ENCODE data around the gene PLA2G2F.

DNA sequence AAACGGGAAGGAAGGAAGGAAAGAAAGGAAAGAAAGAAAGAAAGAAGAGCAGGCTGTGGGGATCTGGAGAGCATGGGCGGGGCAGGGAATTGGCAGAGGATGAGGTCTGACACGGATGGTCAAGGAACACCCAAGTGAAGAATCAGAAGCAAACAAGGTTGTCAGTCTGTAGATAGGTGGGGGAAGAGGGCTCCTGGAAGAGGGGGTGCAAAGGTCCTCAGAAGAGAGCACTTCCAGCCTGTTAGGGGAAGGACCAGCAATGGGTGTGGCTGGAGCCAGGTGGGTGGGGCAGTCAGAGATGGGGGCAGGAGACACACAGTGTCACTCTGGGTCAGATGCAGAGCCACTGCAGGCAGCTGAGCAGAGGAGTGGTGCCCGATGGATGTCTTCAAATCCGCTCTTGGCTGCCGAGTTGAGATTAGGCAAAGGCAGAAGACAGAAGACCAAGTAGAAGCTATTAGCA lies 58.2 kb downstream of the PLA2G2F start:
- TF ChIP-seq KDM1A (IDR thresholded peaks at IDR 0.05; ENCODE audit: borderline replicate concordance) (no peak), SREBF1 (IDR thresholded peaks at IDR 0.05; ENCODE audit: low read length) (no peak), CREB1 (IDR thresholded peaks at IDR 0.05; ENCODE audit: low read depth) (no peak), ZNF384 (IDR thresholded peaks at IDR 0.05; ENCODE audit: borderline replicate concordance, low read depth, low read length) (no peak), JUNB (IDR thresholded peaks at IDR 0.05) (no peak), POLR2AphosphoS5 (IDR thresholded peaks at IDR 0.05; ENCODE audit: low read length) (no peak), IRF4 (IDR thresholded peaks at IDR 0.05; ENCODE audit: low read depth, low read length) (no peak)
- TF ChIP-seq, protein P1, sequence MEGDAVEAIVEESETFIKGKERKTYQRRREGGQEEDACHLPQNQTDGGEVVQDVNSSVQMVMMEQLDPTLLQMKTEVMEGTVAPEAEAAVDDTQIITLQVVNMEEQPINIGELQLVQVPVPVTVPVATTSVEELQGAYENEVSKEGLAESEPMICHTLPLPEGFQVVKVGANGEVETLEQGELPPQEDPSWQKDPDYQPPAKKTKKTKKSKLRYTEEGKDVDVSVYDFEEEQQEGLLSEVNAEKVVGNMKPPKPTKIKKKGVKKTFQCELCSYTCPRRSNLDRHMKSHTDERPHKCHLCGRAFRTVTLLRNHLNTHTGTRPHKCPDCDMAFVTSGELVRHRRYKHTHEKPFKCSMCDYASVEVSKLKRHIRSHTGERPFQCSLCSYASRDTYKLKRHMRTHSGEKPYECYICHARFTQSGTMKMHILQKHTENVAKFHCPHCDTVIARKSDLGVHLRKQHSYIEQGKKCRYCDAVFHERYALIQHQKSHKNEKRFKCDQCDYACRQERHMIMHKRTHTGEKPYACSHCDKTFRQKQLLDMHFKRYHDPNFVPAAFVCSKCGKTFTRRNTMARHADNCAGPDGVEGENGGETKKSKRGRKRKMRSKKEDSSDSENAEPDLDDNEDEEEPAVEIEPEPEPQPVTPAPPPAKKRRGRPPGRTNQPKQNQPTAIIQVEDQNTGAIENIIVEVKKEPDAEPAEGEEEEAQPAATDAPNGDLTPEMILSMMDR (IDR thresholded peaks at IDR 0.05 in 2 of 3, conservative IDR thresholded peaks at IDR 0.05 in 1 of 3; ENCODE audit: control insufficient read depth in 2 of 3, extremely low read depth in 1 of 3, insufficient read depth in 1 of 3, low read depth in 3 of 3, low read length in 3 of 3) = no peak
- TF ChIP-seq, protein P2, sequence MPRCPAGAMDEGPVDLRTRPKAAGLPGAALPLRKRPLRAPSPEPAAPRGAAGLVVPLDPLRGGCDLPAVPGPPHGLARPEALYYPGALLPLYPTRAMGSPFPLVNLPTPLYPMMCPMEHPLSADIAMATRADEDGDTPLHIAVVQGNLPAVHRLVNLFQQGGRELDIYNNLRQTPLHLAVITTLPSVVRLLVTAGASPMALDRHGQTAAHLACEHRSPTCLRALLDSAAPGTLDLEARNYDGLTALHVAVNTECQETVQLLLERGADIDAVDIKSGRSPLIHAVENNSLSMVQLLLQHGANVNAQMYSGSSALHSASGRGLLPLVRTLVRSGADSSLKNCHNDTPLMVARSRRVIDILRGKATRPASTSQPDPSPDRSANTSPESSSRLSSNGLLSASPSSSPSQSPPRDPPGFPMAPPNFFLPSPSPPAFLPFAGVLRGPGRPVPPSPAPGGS (IDR thresholded peaks at IDR 0.05; ENCODE audit: borderline replicate concordance, insufficient read depth, low read depth, low read length, poor library complexity, severe bottlenecking) = no peak
- TF ChIP-seq, protein P3, sequence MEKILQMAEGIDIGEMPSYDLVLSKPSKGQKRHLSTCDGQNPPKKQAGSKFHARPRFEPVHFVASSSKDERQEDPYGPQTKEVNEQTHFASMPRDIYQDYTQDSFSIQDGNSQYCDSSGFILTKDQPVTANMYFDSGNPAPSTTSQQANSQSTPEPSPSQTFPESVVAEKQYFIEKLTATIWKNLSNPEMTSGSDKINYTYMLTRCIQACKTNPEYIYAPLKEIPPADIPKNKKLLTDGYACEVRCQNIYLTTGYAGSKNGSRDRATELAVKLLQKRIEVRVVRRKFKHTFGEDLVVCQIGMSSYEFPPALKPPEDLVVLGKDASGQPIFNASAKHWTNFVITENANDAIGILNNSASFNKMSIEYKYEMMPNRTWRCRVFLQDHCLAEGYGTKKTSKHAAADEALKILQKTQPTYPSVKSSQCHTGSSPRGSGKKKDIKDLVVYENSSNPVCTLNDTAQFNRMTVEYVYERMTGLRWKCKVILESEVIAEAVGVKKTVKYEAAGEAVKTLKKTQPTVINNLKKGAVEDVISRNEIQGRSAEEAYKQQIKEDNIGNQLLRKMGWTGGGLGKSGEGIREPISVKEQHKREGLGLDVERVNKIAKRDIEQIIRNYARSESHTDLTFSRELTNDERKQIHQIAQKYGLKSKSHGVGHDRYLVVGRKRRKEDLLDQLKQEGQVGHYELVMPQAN (conservative IDR thresholded peaks at IDR 0.05) = no peak

Data from GM12878 (cell line).